Stimulated activated CD8-positive, alpha-beta memory T cell treated with anti-CD3 and anti-CD28 coated beads, Interleukin-4, amount 100 ng/mL, for 4 hours (primary cell): ENCODE measurements around the gene SPON1.
A peak's percentile ranks its signal among the peaks of the same experiment; 100 is the strongest.

Source experiments
- DNase-seq, 2 donors: peaks; one replicate each; pipeline ENCODE4 v3.0.0-alpha.2; 2020; ENCODE audit warnings: low read depth in 2 of 2, low spot score in 1 of 2

SPON1 gene

DNA sequence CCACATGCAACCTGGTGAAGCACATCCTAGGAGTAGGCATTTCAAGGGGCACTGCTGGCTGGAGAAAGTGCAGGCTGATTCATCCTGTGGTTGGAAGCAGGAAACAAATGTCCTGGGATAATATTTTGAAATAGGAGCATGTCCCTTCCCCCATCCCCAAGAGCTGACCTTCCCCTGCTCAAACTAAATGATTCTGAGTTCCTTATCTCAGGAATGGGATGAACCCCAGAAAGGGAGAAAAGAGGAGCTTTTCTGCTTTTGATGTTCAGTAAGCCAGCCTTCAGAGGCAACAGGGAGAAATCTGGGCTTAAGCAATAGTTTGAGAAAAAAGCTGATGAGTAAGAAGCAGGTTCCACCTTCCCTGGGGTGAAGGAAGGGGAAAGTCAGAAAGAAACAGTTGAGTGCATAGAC lies 19.5 kb upstream of the SPON1 start:
- no peak for DNase-seq

- no peak for DNase-seq
Measured at GRCh38 chr11:13944016-13944415, 18.5 kb upstream of the SPON1 start.

GRCh38 chr11:13944911-13945425 lies 17.6 kb upstream of the SPON1 start:
- no peak for DNase-seq

GRCh38 chr11:13947379-13947778 lies 15.1 kb upstream of the SPON1 start:
- DNase-seq = no peak

DNA sequence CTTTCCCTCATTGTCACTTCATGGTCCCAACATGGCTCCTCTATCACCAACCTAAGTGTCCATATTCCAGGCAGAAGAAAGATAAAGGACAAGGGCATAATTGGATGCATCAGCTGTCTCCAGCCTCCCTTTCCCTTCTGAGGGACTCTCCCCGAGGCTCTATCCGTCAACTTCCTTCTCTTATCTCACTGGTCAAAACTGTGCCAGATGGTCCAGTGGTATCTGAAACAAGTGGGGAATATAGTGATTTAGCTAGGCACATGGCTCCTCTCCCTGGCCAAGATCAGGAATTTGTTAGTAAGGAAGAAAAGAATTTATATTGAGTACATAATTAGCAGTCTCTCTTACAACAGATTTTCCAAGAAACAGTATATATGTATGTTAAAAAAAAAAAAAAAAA lies 12.6 kb upstream of the SPON1 start:
- DNase-seq = no peak

- no peak for DNase-seq
Measured at GRCh38 chr11:13952221-13952620, 10.3 kb upstream of the SPON1 start.

GRCh38 chr11:13952668-13953067 lies 9.9 kb upstream of the SPON1 start:
- DNase-seq = no peak

- no peak for DNase-seq
Measured at GRCh38 chr11:13954591-13954990, 7.9 kb upstream of the SPON1 start.

GRCh38 chr11:13955971-13956421 lies 6.5 kb upstream of the SPON1 start:
- DNase-seq = peak; percentile 18 to 26

DNA sequence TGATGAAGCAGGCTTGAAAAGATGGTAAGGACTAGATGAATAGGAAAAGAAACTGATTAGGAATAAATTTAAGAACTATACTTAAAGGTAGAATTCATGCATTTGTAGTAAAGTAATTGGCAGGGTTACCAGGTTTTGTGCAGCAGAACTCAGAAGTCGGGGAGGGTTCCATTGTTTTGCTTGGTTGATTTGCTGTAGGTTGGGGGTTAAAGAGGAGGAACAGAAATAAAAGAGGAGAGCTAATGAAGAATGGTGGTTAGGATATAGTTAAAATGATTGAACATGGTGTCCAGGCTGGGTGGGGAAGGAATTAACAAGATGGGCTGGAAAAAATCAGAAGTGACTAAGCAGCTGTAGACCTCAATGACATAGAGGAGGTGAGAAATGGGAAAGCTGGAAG lies 5.5 kb upstream of the SPON1 start:
- no peak for DNase-seq

- no peak for DNase-seq
Measured at GRCh38 chr11:13958641-13959400, 3.7 kb upstream of the SPON1 start.

GRCh38 chr11:13962198-13962561 lies 343 bp upstream of the SPON1 start:
- DNase-seq = no peak

DNA sequence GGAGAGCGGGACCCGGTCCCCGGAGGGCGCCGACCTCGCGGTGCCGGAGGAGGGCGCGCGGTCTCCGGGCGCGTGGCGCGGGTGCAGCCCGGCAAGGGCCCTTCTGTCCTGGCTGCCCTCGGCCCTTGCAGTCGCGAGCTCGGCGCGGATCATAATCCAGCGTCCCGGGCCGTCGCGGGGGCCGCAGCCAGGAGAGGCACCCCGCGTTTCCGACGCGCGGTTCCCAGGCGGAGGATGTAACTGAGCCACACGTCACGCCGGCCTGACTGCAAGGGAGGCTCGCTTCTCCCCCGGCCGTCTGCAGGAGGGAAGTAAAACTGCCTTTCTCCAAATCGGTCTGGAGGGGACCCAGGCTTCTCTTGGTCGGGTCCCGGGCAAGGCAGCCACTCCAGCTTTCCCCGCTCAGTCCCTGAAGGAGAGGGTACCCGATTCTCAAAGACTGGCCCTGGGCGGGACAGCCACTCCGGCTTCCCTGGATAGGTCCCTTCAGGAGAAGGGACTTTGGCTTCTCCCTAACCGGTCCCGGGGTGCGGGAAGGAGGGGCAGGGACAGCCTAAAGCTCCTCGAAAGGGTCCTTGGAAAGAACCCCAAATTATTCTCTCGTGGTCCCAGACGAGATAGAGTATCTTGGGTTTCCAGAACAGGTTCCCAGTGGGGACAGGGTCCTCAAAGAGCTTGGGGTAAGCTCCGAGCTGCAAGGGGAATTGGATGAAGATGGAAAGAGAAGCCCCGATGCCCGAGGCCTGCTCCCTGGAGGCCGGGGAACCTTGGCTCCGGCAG lies 836 bp downstream of the SPON1 start:
- DNase-seq = no peak

DNA sequence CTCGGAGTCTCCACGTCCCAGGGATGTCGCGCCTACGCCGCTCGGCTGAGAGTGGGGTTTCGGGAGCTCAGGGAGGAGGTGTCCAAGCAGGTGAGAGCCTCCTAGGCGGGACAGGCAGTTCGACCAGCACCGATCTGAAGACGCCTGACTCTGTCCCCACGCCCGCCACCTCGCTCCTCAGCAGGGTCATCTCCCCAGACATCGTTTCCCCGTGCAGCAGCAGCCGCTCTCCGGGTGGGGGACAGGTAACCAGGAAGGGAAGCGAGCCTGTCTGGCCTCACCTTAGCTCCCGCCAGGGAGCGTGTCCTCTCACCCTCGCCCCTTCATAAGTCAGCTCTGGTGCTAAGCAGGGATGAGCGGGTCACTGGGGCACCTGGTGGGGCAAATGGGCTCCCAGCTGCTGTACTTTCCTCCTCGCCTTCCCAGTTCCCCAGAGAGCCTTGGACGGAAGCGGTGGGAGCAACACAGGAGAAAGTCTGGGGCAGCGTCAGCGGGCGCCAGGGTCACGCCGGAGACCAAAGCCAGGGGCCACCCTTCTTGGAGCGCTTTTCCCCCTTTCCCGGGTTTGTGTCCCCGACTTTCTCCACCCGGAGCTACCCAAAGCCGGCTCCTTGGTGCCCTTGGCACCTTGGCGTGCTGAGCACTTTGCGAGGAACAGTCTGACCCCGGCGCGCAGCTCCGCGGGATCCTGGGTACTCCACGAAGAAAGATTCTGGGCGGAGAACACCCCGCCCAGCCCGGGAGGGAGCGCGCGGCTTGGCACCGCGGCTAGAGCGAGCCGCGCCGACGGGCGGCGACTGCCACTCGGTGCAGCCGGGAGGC lies 1.6 kb downstream of the SPON1 start:
- no peak for DNase-seq

DNA sequence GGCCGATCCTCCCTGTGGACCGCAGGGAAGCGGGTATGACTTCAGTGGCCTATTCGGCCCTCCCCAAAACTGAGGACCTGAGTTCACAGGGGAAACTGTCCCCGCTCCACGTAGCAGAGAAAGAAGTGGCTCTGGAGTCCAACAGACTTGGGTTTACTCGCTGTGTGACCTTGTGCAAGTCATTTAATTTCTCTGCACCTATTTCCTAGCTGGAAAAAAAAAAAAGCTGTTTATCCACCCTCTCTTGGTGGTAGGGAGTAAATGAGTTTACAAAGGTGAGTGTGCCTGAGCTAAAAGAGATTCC lies 2.2 kb downstream of the SPON1 start:
- no peak for DNase-seq

DNA sequence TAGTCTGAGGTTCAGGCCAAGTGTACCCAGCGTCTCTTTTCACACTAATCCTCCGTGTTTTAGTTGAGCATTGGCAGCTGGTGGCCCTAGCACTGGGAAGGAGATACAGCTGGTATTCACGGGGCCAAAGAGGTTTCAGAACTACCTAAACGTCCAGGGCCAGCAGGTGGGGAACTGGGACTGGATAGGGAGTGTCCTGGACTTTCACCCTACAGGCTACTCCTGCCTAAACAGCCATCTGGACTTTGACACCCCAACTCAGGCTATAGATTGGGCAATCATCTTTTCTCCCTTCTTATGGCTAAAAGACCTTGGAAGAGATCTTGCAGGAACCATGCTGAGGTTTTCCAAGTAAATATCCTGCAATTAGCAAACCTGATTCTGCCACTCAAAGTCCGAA lies 2.8 kb downstream of the SPON1 start:
- DNase-seq = no peak

DNA sequence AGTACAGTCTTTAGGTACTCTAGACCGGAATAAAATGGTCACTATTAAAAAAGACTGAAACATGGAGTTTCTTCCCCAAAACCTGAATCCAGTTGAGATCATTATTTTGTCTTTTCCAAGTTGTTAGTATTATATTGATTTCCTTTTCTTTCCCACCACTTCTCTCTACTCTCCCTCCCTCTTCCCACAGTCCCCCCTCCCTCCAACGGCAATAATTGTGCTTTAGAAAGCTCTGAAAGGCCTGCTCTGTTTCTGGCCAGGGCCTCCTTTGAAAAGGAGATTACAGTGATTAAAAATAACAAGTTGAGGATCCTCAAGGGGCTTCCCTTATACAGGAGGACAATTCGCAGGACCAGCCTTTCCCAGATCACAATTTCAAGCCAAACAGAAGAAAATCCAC lies 3.5 kb downstream of the SPON1 start:
- DNase-seq = no peak

DNA sequence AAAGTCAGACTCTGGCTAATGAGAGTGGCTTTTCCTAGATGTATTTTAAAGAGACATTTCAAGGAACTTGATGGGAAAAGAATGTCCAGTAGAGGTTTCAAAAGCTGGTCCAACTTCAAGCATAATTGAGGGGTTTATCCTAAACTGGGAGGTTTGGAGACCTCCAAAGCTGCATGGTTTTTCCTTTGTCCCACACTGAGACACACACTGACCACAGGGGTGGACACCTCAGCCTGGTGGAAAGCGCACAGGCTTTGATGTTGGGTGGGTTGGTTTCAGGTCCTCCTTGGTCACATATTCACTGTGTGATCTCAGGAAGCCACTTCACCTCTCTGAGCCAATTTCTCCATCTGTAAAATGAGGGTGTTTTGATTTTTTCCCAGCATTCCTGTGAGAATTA lies 4.0 kb downstream of the SPON1 start:
- no peak for DNase-seq

DNA sequence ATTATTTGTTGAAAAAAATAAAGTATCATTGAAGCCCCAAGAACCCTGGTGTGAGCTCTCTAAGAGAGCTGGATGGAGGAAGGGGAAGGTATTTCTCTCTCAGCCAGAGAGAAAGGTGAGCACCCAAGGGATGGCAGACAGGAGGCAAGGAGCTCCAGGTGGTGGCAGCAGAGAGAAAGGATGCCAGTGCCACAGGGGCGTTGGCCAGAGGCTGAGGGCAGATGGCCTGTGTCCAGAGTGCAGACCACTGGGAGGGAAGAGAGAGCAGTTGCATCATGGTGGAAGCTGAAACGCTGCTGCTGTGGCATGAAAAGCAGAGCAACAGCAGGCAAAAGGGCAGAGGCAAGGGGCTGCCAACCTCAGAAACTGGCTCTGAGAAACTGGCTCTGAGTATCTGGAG lies 8.5 kb downstream of the SPON1 start:
- DNase-seq = no peak

DNA sequence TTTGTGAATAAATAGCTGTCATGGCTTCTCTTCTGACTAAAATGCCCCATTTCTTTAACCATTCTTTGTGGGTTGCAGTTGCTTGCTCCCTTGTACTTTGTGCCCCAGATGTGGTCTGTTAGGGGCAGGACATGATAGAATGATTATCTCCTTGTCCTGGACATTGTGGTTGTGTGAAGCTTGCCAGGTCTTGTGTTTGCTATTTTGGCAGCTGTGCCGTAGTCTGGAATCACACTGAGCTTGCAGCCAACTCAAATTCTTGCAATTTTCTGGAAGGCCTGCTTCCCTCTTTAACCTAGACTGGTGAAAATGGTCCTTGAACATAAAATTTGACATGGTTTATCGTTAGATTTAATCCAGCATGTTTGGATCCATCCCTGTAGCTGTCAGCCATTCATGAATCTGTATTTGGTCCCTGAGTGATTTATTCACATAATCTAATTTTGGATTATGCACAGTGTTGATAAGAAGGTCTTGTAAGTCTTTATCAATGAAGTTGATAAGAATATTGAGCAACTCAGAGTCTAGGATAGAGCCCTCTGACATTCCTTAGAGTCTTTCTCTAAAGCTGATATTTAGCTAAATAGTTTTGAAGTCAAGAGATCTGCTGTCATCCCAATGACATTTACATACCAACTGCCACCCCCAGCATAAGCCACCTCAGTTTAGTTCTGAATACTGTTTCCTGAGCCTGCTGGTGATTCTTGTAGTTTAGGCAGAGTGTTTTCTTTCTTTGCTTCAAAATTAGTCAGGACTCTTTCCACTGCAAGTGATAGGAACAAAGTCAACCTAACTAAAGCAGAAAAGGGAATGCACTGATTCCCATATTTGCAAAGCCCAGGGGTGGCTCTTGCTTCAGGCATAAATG lies 9.8 kb downstream of the SPON1 start:
- no peak for DNase-seq

DNA sequence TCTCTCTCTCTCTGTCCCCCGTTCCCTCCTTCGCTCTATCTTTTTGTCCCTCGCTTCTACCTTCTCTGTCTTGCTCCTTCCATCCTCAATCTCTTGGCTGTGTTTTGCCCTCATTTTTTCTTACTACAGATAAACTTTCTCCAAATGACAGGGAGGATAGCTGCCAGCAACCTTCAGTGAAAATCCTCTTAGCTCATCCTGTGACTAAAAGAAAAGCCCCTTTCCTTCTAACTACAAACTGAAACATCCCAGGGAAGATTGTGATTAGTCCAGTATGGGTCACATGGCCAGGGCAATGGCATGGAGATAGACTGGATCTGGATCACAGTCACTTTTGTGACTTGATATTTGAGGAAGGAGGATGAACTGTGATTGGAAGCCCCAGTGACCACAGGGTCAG lies 10.4 kb downstream of the SPON1 start:
- DNase-seq = no peak
